Epithelial cell of esophagus (primary cell): ENCODE results near the gene HNRNPH2.

ENCODE experiments used
- DNase-seq: peaks from one replicate; pipeline ENCODE4 v3.0.0; 2010; ENCODE audit warnings: low read depth
- H3K4me3 ChIP-seq: 2 replicates; pipeline ENCODE4 v1.5.1; 2011; ENCODE audit warnings: mild to moderate bottlenecking, low read length, control low read depth
- TF ChIP-seq, protein P1 (sequence below): IDR thresholded peaks from 2 replicates; pipeline ENCODE4 v1.5.1; 2011; ENCODE audit warnings: low read depth, mild to moderate bottlenecking, low read length, control low read depth, inconsistent platforms; ENCODE audit not compliant: insufficient read depth; ENCODE audit errors: missing control alignments

The HNRNPH2 gene

DNA sequence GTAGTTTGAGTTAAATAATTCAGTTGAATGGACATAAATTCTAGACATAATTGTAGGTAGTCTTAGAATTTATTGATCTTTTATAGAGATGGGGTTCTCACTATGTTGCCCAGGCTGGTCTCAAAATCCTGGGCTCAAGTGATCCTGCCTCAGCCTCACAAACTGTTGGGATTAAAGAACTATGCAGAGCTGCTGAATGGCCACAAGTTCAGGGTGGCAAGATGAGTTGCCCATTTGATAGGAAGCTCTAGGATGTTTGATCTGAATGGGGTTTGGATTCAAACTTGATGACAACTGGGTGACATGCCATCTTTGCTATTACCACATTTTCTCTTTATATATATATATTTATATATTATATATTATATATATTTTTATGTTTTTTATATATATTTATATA, 13.7 kb upstream of the HNRNPH2 start:
- H3K4me3 ChIP-seq, result no peak overlapping the region
- DNase-seq, result no peak
- TF ChIP-seq, protein P1, sequence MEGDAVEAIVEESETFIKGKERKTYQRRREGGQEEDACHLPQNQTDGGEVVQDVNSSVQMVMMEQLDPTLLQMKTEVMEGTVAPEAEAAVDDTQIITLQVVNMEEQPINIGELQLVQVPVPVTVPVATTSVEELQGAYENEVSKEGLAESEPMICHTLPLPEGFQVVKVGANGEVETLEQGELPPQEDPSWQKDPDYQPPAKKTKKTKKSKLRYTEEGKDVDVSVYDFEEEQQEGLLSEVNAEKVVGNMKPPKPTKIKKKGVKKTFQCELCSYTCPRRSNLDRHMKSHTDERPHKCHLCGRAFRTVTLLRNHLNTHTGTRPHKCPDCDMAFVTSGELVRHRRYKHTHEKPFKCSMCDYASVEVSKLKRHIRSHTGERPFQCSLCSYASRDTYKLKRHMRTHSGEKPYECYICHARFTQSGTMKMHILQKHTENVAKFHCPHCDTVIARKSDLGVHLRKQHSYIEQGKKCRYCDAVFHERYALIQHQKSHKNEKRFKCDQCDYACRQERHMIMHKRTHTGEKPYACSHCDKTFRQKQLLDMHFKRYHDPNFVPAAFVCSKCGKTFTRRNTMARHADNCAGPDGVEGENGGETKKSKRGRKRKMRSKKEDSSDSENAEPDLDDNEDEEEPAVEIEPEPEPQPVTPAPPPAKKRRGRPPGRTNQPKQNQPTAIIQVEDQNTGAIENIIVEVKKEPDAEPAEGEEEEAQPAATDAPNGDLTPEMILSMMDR, result no peak

DNA sequence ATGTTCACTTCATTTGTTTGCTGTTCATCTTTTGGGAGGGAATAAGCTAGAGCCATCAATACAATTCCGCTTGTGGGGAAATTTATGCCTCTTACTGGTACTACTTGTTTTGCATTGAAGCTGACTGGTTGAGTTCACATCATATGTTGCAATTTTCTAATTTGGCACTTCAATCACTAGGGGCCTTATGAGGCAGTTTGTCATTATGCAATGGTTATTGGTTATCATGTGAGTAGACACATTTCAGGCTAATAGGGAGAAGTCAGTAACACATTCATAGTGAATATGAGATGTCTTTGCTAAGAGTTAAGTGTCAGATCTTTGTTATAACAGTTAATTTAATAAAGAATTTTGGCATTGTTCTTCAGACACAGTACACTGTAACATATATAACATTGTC, 12.2 kb upstream of the HNRNPH2 start:
- H3K4me3 ChIP-seq, result no peak overlapping the region
- DNase-seq, result peak; percentile 44
- TF ChIP-seq, protein P1, result no peak

DNA sequence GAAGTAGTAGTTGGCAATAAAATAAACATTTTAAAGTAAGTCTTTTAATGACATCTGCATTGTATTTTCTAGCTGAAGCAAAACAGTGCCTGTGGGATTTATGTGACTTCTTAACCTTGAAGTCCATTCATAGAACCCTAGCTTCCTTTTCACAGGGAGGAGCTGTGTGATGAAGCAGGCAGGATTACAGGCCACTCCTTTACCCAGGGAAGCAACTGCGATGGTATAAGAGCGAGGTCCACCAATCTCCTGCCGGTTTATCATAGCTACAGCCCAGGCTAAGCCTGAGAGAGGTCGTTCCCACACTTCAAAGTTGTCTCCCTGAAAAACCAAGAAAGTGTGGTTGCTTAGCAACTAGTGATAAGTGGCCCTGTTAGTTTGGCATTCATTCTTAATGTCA, 10.2 kb upstream of the HNRNPH2 start:
- DNase-seq, result no peak
- no peak overlapping the region for H3K4me3 ChIP-seq
- TF ChIP-seq, protein P1, result no peak

DNA sequence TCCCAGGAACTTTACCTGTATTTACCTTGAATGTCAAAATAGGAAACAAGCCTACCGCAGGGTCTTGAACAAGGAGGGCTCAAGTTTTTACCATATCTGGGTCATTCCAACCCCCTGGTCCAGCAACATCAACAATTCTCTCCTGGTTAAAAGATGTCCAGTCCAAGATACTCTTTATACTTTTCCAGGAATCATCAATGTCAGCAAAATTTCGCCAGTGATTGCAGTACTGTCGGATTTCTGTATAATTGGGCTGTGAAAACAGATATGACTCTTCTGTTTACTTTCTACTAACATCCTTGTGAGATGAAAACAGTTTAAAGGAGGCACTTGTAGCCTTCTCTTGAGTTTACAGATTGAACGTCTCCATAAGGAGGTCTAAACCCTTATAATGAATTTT, 9.3 kb upstream of the HNRNPH2 start:
- TF ChIP-seq, protein P1, result no peak
- H3K4me3 ChIP-seq, result no peak overlapping the region
- no peak for DNase-seq

DNA sequence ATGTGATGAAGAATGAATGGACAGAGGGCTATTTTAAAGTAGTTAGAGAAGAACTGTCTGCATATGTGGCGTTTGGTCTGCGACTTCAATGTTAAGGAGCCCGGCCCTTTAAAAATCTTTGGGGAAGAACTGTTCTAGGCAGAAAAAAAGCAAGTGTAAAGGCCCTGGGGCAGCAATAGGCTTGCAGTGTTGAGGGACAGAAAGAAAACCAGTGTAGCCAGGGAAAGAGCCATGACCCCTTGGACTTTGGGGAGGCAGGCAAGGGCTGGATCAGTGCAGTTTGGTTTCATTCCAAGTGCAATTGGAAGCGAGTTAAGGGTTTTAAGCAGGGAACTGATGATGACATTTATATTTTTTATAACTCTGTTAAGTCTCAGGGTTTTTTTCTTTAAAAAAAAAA, 8.2 kb upstream of the HNRNPH2 start:
- TF ChIP-seq, protein P1, result no peak
- no peak for DNase-seq

DNA sequence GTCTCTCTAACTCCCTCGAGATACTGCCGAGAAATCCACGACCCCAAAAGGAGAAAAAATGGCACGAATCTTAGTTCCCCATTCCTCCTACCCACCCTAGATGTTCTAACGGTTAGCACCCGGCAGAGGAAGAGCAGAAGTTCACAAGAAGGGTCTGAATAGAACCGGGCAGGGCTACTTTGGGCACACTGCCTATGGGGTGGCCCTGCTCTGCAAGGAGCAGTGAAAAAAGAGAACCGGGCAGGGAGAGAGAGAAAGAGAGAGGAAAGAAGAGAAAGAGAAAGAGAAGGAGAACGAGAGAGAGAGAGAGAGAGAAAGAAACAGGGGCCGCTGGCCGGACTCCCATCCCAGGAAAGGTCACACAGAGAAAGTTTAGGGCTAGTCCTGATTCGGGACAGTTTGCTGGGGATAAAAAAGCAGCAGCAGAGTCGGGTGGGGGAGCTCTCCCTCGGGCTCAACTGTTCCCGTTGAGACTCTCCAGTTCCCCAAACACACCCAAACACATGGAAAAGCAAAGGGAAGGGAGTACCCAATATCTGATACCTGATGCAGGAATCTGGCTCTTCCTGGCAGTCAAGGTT, 765 bp upstream of the HNRNPH2 start:
- DNase-seq, result no peak
- peak overlapping the region; percentile 77 for H3K4me3 ChIP-seq
- TF ChIP-seq, protein P1, result no peak

More for the DNA sequence above, 8.2 kb upstream of the HNRNPH2 start:
- no peak overlapping the region for H3K4me3 ChIP-seq

DNA sequence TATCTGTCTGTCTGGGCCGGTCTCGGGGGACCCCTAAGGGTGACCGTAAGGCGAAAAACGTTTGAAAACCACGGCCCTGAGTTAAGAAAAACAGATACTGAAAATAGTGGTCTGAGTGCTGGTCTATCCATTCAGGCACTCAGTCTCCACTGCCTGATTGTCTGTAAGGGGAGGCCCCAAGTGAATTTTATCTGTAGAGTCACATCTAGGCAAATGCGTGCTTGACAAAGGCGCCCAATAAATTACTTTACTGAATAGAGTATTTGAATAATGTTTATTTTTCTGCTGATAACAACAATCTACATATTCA, 465 bp downstream of the HNRNPH2 start:
- no peak for DNase-seq
- TF ChIP-seq, protein P1, result no peak
- H3K4me3 ChIP-seq, result peak overlapping the region; percentile 77
